Heart left ventricle (tissue), 13 donors: Measurements from ENCODE around the gene PPP1R12B.

ENCODE experiments used
- POLR2A ChIP-seq, 2 donors: fragments of 450-650 bp; IDR thresholded peaks; one replicate each; pipeline ENCODE4 v1.6.1; 2017; ENCODE audit warnings: antibody characterized with exemption in 2 of 2, mild to moderate bottlenecking in 2 of 2, moderate library complexity in 2 of 2
- TF ChIP-seq, protein P1 (sequence below), 12 donors: fragments of 200-600 bp; sonication (generic) in 4 of 12; IDR thresholded peaks; one replicate each; pipeline versions ENCODE4 v1.5.0 to v1.8.0; 2018 to 2022; ENCODE audit warnings: antibody characterized with exemption in 12 of 12, mild to moderate bottlenecking in 5 of 12
- donor health status: ischemic (EF 13 %, LVEDD 7.1; RV severe dilation, severe dysfunction).
- donor health status: DM: no; HTN: yes; CAD: no.
- donor health status: DM: no; HTN: no; CAD: no.
- donor health status: ischemic (EF 25% LVEDD 6.9; RV normal size, moderate dysfunction).
- donor health status: ischemic (EF 25% LVEDD 5.7; RV mildly dilated, moderate dysfunction).
- donor health status: ischemic (EF 35%, LVEDD 5.7; RV mildly dilated, moderate dysfunction).
- donor health status: nonischemic (EF 11% LVEDD 7.7; RV severe dilation, severe dysfunction).
- donor health status: DM: yes; HTN: yes; CAD: no.
- donor health status: PGD.
- donor health status: ischemic (EF 29% LVEDD 5.4; RV normal size, mild dysfunction).
- donor health status: nonischemic (EF 23%, LVEDD 6.1; RV moderate dilation, normal function).

DNA sequence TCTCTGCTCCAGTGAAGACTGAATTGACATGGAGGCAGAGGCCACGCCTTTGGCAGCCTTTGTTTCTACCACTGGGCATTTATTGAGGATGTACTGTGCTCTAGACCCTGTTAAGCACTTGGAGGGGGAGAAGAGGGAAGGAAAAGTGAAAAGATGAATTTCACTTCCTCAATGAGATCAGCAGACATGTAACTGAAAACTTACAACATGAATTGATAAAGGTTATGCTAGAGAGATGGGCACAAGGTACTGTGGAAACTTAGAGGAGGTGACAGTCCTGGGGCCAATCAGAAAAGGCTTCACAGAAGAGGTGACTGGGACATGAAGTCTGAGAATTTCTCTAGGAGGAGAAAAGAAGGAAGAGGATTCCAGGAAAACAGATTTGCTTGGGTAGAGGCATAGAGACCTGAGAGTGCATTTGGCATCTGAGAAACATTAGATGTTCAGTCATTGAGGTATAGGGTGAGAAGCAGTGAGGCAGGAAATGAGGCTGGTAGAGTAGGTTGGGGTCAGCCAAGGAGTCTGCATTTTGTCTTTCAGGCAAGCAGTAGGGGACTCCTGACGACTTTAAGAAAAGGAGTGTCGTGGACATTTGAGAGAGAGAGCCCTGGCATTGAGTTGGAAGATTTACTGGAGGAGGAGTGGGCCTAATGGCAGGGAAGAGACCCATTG is 248.7 kb downstream of the PPP1R12B start:
- TF ChIP-seq, protein P1, sequence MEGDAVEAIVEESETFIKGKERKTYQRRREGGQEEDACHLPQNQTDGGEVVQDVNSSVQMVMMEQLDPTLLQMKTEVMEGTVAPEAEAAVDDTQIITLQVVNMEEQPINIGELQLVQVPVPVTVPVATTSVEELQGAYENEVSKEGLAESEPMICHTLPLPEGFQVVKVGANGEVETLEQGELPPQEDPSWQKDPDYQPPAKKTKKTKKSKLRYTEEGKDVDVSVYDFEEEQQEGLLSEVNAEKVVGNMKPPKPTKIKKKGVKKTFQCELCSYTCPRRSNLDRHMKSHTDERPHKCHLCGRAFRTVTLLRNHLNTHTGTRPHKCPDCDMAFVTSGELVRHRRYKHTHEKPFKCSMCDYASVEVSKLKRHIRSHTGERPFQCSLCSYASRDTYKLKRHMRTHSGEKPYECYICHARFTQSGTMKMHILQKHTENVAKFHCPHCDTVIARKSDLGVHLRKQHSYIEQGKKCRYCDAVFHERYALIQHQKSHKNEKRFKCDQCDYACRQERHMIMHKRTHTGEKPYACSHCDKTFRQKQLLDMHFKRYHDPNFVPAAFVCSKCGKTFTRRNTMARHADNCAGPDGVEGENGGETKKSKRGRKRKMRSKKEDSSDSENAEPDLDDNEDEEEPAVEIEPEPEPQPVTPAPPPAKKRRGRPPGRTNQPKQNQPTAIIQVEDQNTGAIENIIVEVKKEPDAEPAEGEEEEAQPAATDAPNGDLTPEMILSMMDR (IDR thresholded peaks at IDR 0.05): no peak
- TF ChIP-seq POLR2A (IDR thresholded peaks at IDR 0.05): no peak
